NCI-H2029 treated with DMSO at 0.1 percent for 48 hours (cell line): ENCODE data around the gene NFATC1.

ENCODE experiments used
- DNase-seq: peaks from one replicate; lab custom pipeline; 2025; lab: John Stamatoyannopoulos, UW

Gene NFATC1

DNA sequence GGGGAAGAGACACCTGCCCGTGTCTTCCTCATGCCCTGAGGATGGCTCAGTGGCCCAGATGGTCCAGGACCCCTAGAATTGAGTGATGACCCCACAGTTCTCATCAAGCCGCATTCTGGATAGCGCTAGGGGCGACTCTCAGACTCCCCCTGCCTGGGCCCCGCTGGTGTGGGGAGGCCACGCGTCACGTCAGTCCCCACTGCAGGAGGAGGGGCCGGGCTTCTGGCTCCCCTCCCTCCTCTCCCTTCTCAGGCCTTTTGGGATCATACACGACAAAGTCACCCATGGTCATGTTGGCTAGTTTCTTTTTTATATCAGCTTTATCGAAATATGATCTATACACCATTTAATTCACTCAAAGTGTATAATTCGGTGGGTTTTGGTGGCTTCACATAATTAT lies 61.5 kb downstream of the NFATC1 start:
- DNase-seq: no peak

DNA sequence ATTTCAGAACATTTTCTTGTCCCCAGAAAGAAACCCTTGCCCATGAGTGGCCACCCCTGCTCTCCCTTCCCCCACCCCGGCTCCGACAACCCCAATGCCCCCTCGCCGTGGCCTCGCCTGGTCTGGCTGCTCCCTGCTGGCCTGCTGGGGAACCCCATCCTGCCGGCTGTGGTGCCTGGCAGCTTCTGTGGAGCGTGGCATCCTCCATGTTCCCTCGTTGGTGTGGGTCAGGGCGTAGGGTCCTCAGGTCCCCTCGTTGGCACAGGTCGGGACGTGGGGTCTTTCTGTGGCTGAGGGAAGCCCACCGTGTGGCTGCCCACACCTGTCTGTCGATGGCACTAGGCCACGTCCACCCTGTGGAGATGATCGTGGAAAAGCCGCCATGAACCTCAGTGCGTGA lies 61.9 kb downstream of the NFATC1 start:
- DNase-seq: no peak

DNA sequence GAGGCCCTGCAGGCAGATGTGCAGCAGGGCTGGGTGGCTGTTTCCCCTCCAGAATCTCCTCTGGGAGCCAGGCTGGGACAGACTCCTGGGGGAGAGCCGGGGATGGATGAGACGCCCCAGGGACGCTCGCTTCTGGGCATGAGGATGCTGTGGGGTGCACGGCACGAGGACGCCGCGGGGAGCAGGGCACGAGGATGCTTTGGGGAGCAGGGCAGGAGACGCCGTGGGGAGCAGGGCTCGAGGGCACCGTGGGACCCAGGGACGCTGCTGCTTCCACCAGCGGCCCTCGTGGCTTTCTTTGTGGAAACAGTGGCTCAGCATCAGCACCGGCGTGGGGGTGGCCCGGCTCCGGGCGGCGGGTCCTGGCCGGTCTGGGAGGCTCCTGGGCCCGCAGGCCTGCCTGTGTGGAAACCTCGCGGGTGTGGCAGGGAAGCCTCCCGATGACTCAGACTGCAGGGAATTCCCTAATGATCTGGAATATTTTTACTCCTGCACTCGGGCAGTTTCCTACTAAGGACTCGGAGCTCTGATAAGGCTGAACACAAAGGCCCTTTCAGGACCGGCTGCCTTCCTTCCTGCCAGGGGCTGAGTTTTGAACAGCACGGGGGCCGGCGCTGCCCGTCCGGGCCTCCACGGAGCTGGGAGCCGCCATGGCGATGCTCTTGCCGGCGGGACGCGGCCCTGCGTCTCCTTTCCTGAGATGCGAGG lies 62.6 kb downstream of the NFATC1 start:
- no peak for DNase-seq

DNA sequence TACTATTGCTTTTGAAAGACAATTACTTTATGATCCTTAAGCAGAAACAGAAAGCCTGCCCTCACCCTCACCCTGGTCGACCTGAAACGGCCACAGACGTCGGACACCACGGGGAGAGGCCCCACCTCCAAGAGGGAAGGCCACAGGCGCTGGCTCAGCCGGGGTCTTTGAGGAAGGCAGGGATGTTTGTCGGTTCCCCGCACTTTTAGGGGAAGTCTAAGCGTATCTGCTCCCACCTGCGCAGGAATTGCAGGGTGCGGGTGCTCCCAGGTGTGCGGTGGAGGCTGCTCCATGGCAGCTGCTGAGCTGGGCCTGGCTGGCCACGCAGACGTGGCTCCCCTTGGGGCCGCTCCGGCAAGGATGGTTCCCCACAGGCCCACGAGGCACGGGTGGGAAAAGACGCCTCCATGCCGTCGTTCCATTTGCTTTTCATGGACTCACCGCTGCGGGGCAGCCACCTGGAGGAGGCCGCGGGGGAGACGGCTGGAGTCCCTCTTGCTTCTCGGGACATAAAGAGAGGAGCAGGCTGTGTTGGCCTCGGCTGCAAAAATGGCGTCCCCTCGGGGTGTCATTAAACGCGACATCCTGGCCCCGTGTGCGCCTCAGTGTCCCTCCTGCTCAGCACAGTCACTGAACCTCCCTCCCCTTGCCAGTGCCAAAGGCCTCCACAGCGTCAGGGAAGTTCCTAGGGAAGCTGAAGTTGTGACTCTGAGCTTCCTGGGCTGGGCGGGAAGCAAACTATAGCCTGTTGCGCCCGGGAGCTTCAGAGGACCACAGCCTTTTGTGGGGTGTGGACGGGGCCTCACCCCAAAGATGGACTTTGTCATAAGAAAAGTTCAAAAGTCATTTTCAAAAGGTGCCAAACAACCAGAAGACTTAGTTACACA lies 63.4 kb downstream of the NFATC1 start:
- DNase-seq: no peak

DNA sequence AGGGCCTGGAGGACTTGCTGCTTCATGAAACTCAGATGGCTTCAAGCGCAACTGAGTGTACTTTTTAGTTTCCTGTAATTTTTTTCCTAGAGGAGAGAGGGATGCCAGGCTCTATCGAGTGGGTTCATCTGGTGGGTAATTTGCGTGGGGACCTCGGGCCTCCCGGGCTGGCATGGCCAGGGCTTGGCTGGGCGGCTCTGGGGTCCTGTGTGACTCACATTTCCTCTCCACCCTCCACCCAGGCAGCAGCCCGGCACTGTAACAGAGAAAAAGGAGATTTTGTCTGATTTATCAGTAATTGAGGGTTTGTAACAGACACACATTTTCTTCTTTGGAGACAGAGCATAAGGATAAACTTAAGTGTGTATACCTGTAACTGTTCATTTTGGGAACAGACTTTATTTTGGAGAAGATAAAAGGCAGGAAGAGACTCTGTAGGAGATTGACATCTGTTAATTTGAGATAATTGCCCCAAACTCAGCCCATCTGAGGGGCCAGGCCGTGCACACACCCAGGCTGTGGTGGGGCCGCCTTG lies 64.3 kb downstream of the NFATC1 start:
- no peak for DNase-seq

DNA sequence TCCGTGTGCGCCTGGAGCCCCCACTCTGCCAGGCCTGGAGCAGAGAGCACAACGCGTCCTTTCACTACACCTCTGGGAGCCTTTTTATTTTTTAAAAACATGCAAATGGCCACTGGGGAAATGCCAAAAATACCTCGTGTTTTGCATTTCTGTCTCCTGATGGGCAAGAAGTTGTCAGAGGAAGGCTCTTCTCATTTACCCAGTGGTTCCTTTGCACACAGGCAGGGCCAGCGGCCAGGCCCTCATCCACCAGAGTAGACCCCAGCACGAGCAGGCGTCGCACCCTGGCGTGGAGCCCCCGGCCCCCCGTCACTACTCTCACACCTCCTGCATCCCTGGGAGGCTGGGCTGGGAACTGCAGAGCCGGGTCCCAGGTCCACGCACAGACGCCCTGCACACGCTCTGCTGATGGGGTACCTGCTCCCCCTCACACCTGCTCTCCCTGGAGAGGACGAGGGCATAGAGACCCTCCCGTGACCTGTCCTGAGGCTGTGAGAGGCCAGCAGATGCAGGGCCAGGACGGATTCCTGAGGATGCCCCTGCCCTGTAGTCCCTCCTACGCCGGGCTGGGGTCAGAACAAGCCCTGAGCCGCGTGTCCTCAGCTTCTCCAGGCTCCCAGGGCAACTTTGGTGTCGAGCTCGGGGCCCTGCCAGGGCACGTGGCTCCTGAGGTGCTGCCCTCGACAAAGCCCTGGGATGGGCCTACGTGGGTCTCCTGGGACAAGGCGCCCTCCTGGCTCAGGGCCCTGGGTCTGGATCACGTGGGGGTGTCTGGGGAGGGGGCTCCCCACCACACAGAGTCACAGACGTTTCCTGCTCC lies 65.0 kb downstream of the NFATC1 start:
- DNase-seq: no peak

DNA sequence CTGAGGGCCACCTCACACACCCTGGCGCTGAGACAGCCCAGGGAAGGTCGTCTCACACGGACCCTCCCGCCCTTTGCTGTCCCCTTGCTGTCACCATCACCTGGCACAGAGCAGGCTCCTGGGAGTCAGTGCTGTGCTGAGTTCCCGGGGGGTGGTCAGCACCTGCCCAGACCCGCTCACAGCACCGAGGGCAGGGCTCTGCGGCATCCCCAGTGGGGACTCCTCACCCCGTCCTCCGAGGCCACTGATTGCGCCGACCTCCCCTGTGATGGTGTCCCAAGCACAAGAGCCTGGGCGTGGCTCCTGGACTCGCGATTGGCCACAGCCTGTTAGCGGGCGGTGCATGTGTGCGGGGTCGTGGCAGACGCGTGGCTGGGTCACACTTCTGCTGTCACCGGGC lies 65.9 kb downstream of the NFATC1 start:
- DNase-seq: no peak

DNA sequence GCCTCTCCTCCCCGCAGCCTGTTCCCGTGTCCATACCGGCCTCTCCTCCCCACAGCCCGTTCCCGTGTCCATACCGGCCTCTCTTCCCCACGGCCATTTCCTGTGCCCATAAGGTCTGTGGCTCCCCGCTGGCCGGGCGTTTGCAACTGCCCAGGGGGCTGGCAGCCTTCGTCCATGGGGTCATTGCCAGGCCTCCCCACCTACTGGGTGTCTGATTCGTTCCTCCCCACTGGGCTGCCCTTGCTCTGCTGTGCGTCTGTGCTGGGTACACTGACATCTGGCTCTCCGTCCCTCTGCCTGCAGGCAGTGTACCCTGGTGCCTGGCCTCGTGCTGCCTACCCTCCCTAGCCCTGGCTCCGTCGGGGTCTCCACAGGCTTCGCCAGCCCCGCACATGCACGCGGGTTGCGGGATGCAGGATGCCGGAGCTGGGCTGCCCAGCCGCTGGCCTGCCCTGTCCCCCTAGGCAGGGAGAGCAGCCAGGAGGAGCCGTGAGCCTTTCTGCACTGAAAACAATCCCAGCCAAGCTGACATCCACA lies 67.8 kb downstream of the NFATC1 start:
- no peak for DNase-seq

DNA sequence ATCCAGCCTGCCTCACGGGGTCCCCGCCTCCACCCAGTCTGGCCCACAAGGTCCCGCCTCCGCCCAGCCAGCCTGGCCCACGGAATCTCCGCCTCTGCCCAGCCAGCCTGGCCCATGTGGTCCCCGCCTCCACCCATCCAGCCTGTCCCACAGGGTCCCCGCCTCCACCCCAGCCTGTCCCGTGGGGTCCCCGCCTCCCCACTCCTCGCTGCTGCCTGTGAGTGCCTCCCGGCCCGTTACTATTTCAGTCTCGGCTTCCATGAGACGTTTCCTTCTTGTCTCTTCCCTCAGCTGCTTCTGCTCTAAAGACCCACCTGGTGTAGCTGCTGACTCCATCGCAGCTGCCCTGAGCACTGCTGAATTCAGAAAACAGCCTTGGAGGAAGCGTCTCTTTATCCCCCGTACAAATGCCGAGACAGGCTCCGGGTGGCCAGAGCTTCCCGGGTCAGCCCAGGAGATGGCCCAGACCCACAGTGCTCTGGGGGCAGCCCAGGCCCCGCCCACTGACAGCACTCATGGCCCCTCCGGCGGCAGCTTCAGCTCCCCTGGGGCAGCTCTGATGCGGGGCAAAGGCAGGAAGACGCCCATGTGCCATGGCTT lies 69.8 kb downstream of the NFATC1 start:
- no peak for DNase-seq

DNA sequence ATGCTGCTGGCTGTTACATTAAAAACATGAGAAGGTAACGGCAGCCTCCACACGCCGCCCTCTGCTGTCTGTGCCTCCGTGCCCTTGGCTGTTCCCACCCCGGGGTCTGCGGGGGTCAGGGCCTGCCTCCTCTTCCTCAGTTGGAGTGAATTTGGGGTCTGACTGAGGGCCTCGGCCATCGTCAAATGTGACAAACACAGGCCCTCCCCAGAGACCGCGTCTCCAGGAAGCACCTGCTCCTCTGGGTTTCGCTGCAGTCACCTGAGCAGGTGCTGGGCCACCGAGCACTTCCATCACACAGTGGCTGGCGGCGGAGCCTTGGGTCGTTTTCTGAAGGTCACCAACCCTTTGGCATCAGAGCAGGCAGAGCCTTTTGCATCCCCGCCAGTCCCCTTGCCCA lies 70.9 kb downstream of the NFATC1 start:
- no peak for DNase-seq

DNA sequence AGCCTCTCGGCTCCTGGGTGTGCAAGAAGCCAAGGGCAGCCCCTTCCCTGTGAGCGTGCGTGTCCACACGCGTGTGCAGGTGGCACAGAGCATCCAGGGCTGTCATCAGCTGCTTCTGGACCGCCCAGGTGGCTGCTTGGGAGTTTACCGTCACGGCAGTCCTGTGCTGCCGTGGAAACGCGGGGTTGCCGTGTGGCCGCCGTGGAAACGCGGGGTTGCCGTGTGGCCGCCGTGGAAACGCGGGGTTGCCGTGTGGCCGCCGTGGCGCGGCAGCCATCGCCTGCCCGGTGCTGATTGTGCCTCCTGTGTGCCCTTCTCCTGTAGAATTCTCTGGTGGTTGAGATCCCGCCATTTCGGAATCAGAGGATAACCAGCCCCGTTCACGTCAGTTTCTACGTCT lies 71.4 kb downstream of the NFATC1 start:
- DNase-seq: no peak

DNA sequence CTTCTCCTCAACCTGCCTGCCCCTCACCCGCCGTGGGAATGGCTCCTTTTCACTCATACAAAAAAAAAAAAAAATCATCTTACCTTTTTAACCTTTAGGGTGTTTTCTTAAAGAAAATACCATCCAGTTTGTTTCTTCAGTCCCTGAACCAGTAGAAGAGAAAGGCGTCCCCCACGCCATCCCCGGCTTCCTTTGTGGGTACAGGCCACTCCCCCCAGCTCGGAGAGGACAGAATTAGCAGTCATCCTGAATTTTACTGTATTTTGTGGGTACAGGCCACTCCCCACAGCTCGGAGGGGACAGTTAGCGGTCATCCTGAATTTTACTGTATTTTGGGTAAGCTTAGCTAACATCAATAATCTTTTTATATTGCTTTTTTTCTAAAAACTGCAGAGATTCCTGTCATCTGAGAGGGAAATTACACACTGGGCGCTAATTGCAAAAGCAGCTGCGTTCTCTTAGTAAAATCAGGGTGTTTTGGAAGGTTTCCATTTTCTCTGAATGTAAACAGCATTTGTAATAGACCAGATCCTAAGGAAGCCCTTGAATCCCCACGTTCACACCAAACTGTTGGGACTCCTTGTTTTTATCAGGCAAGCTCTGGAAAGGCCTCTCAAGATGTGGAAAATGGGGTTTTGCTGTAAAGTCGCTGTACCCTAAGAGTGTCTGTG lies 72.5 kb downstream of the NFATC1 start:
- no peak for DNase-seq

DNA sequence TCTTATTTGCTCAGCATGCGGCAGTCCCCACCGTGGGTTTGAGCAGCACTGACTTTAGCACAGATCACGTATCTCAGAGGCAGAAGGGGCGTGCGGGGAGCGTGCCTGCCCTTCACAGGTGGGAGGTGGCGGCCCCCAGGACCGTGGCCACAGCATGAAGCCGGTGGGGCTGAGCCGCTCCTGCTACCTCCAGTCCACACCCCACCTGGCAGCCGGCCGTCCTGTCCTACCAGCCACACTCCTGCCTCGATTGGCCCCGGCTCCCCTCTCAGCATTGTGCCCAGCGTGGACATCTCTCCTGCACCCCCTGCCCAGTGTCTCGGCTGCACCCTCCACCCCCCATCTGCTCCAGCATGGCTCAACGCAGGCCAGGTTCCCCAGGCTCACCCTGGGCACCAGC lies 73.6 kb downstream of the NFATC1 start:
- no peak for DNase-seq

DNA sequence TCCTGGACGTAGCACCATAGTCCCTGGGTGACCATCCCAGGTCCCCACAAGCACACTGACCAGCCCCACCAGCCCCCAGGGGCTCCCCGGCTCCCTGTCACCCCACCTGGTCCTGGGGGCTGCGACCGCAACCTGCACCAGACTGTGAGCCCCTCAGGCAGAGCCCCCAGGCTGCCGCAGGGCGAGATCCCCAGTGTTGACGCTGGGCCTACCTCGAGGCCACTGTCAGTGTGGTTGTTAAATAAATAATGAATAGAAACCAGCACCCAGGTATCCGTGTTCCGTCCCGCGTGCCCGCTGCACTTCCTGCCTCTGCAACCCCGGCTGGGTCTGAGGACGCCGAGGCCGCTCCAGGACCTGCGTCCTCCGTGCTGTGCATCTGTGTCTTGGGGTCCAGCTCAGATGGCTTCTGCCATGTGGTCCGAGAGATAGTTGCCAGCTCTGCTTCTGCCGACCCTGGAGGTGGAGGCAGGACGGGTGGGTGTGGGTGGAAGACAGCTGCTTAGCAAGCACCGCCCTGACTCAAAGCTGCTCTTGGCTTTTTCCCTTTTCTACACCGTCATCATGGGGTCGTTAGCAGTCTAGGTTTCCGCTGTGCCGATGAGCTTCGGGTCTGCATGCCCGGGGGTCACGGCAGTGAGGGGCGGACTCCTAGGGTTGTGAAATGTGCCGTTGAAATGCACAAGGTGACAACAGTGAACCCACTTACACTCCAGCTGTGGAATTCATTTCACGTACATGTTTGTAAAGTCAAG lies 74.2 kb downstream of the NFATC1 start:
- DNase-seq: no peak

DNA sequence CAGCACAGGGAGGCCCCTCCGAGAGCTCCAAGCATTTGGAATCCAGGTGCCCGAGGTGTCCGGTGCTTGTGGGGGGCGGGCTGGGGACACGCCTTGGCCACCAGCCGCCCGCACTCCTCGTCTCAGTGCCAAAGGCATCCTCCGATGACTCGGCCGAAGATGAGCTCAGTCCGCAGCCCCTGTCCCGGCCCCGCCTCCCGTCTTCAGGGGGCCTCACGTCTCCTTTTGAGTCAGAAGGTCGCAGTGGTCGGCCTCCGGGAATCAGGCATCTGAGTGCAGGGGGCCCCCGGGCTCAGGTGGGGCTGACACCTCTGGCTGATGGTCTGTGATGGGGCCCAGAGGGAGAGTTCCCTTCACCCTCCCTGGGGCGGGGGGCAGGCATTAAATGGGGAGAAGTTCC lies 74.8 kb downstream of the NFATC1 start:
- DNase-seq: no peak

DNA sequence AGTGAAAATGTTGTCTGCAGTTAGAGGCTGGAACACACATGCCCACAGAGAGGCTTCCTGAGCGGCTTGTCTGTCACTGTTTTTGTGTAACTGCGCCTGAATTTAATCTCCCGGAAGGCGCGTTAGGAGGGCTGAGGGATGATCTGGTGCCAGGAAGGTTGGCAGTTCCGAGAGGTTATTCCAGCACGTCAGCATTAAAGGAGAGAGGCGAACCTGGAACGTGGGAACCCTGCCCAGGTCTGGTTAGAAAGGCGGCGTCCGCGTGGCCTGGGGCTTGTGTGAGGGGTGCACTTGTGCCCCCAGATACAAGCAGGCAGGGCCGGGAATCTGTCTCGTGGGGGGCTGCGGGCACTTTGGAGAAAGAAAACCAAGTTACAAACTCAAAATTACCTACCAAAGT lies 75.3 kb downstream of the NFATC1 start:
- no peak for DNase-seq

DNA sequence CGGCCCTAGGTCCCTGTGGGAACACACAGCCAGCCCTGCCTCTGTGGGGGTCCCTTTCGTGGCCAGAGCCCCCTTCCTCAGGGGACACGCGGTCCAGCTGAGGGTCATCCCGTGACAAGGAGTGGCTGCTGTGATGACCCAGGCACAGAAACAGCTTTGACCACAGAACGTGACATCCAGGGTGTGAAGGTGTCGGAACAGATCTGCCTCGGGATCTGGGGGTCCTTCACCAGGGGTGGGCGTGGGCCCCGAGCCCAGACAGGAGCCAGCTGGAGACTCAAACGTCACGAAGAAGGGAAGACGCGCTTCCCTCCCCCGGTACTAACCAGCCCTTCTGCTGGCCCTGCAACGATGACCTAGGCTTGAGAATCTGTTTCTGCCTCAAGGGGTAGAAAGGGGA lies 75.9 kb downstream of the NFATC1 start:
- no peak for DNase-seq

DNA sequence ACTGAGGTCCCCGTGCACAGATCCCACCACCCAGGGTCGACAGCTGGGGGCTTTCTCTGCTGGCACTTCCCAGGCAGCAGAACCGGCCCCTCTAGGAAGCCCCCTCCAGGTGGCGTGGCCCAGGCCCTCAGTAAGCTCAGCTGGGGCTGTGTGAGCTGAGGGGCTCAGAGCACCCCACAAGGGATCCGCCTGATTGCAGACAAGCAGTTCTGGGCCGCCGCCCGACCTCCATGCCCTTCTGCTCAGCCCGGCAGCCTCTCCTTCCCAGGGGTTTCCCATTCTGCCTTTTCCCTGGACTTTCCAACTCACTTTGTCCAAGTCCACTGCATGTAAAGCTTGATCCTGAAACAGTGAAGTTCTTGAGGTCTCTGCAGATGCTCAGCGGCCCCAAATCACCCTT lies 76.4 kb downstream of the NFATC1 start:
- no peak for DNase-seq

DNA sequence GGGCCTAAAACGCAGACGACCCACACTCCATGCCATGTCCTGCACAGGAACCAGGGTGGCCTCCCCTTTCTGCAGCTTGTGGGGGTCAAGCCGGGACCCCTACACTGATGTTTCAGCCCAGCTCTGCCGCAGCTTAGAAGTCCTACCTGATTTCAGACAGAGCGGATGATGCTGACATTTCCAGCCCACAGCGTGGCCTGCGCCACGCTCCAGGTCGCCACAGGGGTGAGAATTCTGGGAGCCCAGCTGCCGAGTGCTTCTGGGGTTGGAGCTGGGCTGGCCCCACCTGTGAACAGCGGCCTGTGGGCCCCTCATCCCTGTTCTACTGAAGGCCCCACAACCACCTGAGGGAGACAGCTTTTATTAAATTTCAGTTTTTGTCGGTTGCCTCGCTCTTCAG lies 77.2 kb downstream of the NFATC1 start:
- no peak for DNase-seq
